PC-9 (cell line): ENCODE results near the gene SNAP47. TPM values are rescaled to one million over a fixed set of nuclear protein-coding genes. Genes with fewer than 3 reads are reported as not detected.

Source experiments
- BruUV-seq: library from RNA; stranded (reverse); fragments of 400-500 nt; replicated peaks from 2 replicates; lab custom pipeline; 2021; lab: Mats Ljungman, UMichigan
- CTCF ChIA-PET: fragments of 300-600 bp; sonication (Branson Sonifier 250); formaldehyde crosslinking; loops from one replicate; lab custom pipeline; 2022; ENCODE audit warnings: antibody characterized with exemption; lab: Charles Lee
- POLR2A ChIA-PET: fragments of 300-600 bp; sonication (Branson Sonifier 250); formaldehyde crosslinking; loops from one replicate; lab custom pipeline; 2022; ENCODE audit warnings: antibody characterized with exemption; ENCODE audit not compliant: unreplicated experiment; lab: Charles Lee
- DNase-seq, 2 experiments: peaks; one replicate each; pipeline versions ENCODE4 v3.0.0 to v3.0.0-alpha.2; 2015 to 2022; ENCODE audit warnings: mixed read lengths in 1 of 2
- H2AFZ ChIP-seq: fragments of 200-600 bp; sonication (generic); 2 replicates; pipeline ENCODE4 v1.8.1; 2017; ENCODE audit warnings: antibody characterized with exemption
- H3F3A ChIP-seq: fragments of 200-600 bp; sonication (generic); 2 replicates; pipeline ENCODE4 v1.8.1; 2017; ENCODE audit warnings: antibody characterized with exemption, mild to moderate bottlenecking, low read depth; ENCODE audit not compliant: insufficient read depth
- H3K27ac ChIP-seq: fragments of 200-600 bp; sonication (generic); 2 replicates; pipeline ENCODE4 v1.6.1; 2016; ENCODE audit warnings: mixed run types
- H3K27me3 ChIP-seq: fragments of 200-600 bp; sonication (generic); 2 replicates; pipeline ENCODE4 v1.6.1; 2016; ENCODE audit warnings: low read depth, mixed run types; ENCODE audit not compliant: insufficient read depth
- H3K36me3 ChIP-seq: fragments of 200-600 bp; sonication (generic); 2 replicates; pipeline ENCODE4 v1.6.1; 2016; ENCODE audit warnings: low read depth, mixed run types
- H3K4me1 ChIP-seq: fragments of 200-600 bp; sonication (generic); replicated peaks from 2 replicates; pipeline ENCODE4 v1.6.1; 2016; ENCODE audit warnings: mixed run types; ENCODE audit not compliant: insufficient read depth
- H3K4me2 ChIP-seq: fragments of 200-600 bp; sonication (generic); 2 replicates; pipeline ENCODE4 v1.6.1; 2017; ENCODE audit warnings: mixed run types
- H3K4me3 ChIP-seq: fragments of 200-600 bp; sonication (generic); 2 replicates; pipeline ENCODE4 v1.6.1; 2016; ENCODE audit warnings: mixed run types
- H3K79me2 ChIP-seq: fragments of 200-600 bp; sonication (generic); 2 replicates; pipeline ENCODE4 v1.6.1; 2017; ENCODE audit warnings: low read depth, mixed run types
- H3K9me2 ChIP-seq: fragments of 200-600 bp; sonication (generic); 2 replicates; pipeline ENCODE4 v1.8.1; 2017; ENCODE audit warnings: mild to moderate bottlenecking; ENCODE audit not compliant: insufficient read depth
- H3K9me3 ChIP-seq: fragments of 200-600 bp; sonication (generic); 2 replicates; pipeline ENCODE4 v1.8.1; 2016; ENCODE audit warnings: low read depth; ENCODE audit not compliant: insufficient read depth
- H4K20me1 ChIP-seq: fragments of 200-600 bp; sonication (generic); 2 replicates; pipeline ENCODE4 v1.8.1; 2017; ENCODE audit not compliant: insufficient read depth
- CTCF ChIP-seq: fragments of 200-600 bp; sonication (generic); conservative IDR thresholded peaks from 2 replicates; pipeline ENCODE4 v1.6.1; 2017; ENCODE audit warnings: mixed run types, antibody characterized with exemption, mild to moderate bottlenecking, moderate library complexity
- EZH2 ChIP-seq: fragments of 200-600 bp; sonication (generic); IDR thresholded peaks from 2 replicates; pipeline ENCODE4 v1.8.0; 2017; ENCODE audit warnings: antibody characterized with exemption, low read depth
- intact Hi-C: fragments of 100-400 bp; cut with micrococcal nuclease; formaldehyde crosslinking; loops from one replicate; pipeline ENCODE4 v1.10.0; 2022; ENCODE audit not compliant: unreplicated experiment
- total RNA-seq: library from RNA; stranded (reverse); gene quantifications from 2 replicates; pipeline ENCODE4 v1.2.3, GENCODE V29; 2021

The SNAP47 gene
- total RNA-seq, 1 experiment from 2014 or later: 70.2 TPM

DNA sequence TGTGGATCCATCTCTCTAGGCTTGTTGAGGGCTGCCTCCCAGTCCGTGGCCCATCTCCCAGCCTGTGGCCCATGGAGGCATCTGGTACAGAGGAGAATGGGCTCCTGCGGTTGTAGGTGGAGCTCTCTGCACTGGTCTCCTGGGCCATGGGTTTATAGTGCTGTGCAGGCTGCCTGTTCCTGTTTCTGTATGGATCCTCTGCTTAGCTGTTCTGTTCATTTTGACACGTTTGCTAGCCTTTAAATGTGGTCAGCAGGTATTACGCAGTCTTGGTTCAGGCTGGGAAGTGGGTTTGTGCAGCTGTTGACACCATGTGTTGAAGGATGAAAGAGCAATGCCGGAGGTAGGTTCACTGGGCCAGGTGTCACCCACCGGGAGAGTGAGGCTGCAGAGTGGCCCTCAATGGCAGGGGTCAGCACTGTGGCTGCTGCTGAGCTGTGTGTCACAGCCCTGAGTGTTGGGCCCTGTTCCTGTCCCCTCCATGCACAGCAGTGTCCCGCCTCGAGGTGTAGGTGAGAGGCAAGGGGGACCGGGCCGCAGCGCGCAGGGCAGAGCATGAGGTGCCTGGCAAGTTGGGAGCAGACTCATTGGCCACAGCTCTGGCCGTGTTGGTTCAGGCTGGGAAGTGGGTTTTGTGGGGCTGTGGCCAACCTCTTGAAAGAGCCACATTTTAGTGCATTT is 39.0 kb downstream of the SNAP47 start:
- Histone ChIP-seq H2AFZ (no peak overlapping the region), H3K4me2 (no peak overlapping the region), H3K4me1 (no peaks in the 10 kb centered on the region), H4K20me1 (0 out of 2 replicates have a peak, but pooled peaks cover 4% of the 10 kb centered on the region), H3K4me3 (no peak overlapping the region), H3K9me2 (no peaks in the 10 kb centered on the region), H3F3A (no peaks in the 10 kb centered on the region), H3K79me2 (no peaks in the 10 kb centered on the region), H3K27me3 (no peaks in the 10 kb centered on the region), H3K27ac (no peak overlapping the region), H3K36me3 (no peaks in the 10 kb centered on the region), H3K9me3 (no peaks in the 10 kb centered on the region)
- ChIA-PET CTCF (no interaction called here), POLR2A (interaction anchor here (0.6 kb wide), 1 partner anchor 271 kb away, joined by 4 read pairs; no protein-coding TSS in a partner anchor)
- DNase-seq: no peak
- TF ChIP-seq CTCF (no peak), EZH2 (no peak)
- BruUV-seq: no TSS peak
- intact Hi-C loops: no loop called here

DNA sequence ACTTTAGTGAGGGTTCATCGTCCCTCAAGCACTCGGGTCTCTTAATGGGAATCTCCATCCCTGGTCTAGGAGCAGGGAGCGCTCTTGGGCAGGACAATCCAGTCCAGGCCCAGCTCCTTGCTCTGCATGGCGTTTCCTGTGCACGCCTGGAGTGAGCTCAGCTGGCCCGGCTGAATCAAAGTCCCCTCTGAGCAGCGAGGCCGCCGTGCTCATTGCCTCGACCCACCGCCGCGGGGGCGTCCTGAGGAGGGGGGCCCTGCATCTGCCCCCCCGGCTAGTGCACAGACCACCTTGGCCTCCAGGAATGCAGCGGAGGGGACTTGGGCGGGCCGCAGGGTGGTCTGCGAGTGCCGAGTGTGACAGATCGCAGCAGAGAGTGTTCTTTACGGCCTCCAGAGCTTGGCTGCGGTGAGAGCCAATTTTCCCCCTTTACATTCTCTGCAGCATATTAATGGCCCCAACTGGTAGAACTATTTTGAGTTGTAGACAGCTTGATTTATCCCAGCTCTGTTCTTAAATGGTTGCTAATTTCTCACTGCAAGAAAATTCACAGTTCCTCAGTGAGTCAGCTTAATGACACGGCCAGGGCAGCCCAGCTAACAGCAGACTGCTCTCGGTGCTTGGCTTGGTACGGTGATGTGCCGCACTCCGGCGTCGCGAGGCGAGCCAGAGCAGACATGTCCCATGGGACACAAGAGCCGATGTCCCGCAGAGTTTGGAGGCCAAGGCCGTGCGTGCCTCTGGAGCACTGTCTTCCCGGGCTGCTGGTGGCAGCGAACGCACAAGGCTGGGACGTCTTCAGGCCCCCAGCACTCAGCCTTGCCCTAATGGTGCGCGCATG is 39.8 kb downstream of the SNAP47 start:
- intact Hi-C loops: no loop called here
- no peak overlapping the region for H2AFZ ChIP-seq
- 0 out of 2 replicates have a peak, but pooled peaks cover 4% of the 10 kb centered on the region for H4K20me1 ChIP-seq
- CTCF ChIA-PET: no interaction called here
- H3K79me2 ChIP-seq: no peaks in the 10 kb centered on the region
- TF ChIP-seq EZH2 (no peak), CTCF (no peak)
- DNase-seq: no peak
- no peaks in the 10 kb centered on the region for H3F3A ChIP-seq
- no peak overlapping the region for H3K4me2 ChIP-seq
- H3K4me3 ChIP-seq: no peak overlapping the region
- H3K27me3 ChIP-seq: no peaks in the 10 kb centered on the region
- H3K36me3 ChIP-seq: no peaks in the 10 kb centered on the region
- H3K4me1 ChIP-seq: no peaks in the 10 kb centered on the region
- no TSS peak for BruUV-seq
- POLR2A ChIA-PET: interaction anchor here (0.6 to 1.2 kb wide), 2 partner anchors 9 to 270 kb away, joined by 4 to 5 read pairs; no protein-coding TSS in a partner anchor
- H3K27ac ChIP-seq: no peak overlapping the region
- no peaks in the 10 kb centered on the region for H3K9me2 ChIP-seq
- H3K9me3 ChIP-seq: no peaks in the 10 kb centered on the region

- CTCF ChIA-PET: no interaction called here
- no peaks in the 10 kb centered on the region for H3K9me2 ChIP-seq
- H4K20me1 ChIP-seq: 0 out of 2 replicates have a peak, but pooled peaks cover 4% of the 10 kb centered on the region
- H3K27ac ChIP-seq: no peak overlapping the region
- H3K9me3 ChIP-seq: no peaks in the 10 kb centered on the region
- no peak overlapping the region for H3K4me3 ChIP-seq
- H3K36me3 ChIP-seq: no peaks in the 10 kb centered on the region
- no peaks in the 10 kb centered on the region for H3F3A ChIP-seq
- TF ChIP-seq CTCF: no peak
- TF ChIP-seq EZH2: no peak
- no peak overlapping the region for H2AFZ ChIP-seq
- no TSS peak for BruUV-seq
- H3K4me1 ChIP-seq: no peaks in the 10 kb centered on the region
- POLR2A ChIA-PET: interaction anchor here (0.6 to 1.2 kb wide), 3 partner anchors 9 to 308 kb away, joined by 4 to 6 read pairs (median 5); no protein-coding TSS in a partner anchor
- H3K27me3 ChIP-seq: no peaks in the 10 kb centered on the region
- intact Hi-C loops: loop anchor here (1.0 kb wide), 1 partner anchor 10 kb away; no protein-coding TSS in a partner anchor
- H3K4me2 ChIP-seq: no peak overlapping the region
- H3K79me2 ChIP-seq: no peaks in the 10 kb centered on the region
- no peak for DNase-seq
These were observed 40.6 kb downstream of the SNAP47 start for GRCh38 chr1:227775841-227776240.
